ENCODE results near the gene RASGEF1B.

- TF ChIP-seq, protein P1, sequence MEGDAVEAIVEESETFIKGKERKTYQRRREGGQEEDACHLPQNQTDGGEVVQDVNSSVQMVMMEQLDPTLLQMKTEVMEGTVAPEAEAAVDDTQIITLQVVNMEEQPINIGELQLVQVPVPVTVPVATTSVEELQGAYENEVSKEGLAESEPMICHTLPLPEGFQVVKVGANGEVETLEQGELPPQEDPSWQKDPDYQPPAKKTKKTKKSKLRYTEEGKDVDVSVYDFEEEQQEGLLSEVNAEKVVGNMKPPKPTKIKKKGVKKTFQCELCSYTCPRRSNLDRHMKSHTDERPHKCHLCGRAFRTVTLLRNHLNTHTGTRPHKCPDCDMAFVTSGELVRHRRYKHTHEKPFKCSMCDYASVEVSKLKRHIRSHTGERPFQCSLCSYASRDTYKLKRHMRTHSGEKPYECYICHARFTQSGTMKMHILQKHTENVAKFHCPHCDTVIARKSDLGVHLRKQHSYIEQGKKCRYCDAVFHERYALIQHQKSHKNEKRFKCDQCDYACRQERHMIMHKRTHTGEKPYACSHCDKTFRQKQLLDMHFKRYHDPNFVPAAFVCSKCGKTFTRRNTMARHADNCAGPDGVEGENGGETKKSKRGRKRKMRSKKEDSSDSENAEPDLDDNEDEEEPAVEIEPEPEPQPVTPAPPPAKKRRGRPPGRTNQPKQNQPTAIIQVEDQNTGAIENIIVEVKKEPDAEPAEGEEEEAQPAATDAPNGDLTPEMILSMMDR (conservative IDR thresholded peaks at IDR 0.05 in 1 of 2, IDR thresholded peaks at IDR 0.05 in 1 of 2; ENCODE audit: extremely low read depth in 1 of 2, insufficient read depth in 1 of 2, low read depth in 1 of 2, low read length in 2 of 2), result no peak
- TF ChIP-seq EZH2 (IDR thresholded peaks at IDR 0.05; ENCODE audit: borderline replicate concordance, low read length), result no peak
Observed at GRCh38 chr4:81491943-81492342, 20.2 kb upstream of the RASGEF1B start.

All from mammary epithelial cell (primary cell).